GM23338 (cell line): ENCODE results near the gene HBD. TPM values are rescaled to one million over a fixed set of nuclear protein-coding genes. Genes with fewer than 3 reads are reported as not detected.

ENCODE experiments used
- ATAC-seq: fragments of 200-7000 bp; cut with Tn5 transposase; 3 replicates; pipeline ENCODE4 v1.9.1; 2020
- DNase-seq: peaks from one replicate; pipeline ENCODE4 v3.0.0-alpha.2; 2015; ENCODE audit warnings: low spot score
- H2AFZ ChIP-seq: fragments of 200-600 bp; sonication (generic); 2 replicates; pipeline ENCODE4 v1.8.0; 2016; ENCODE audit warnings: antibody characterized with exemption, mild to moderate bottlenecking, moderate library complexity
- H3F3A ChIP-seq: fragments of 200-600 bp; sonication (generic); replicated peaks from 2 replicates; pipeline ENCODE4 v1.8.0; 2017; ENCODE audit warnings: antibody characterized with exemption, mixed run types, low read depth
- H3K27ac ChIP-seq: fragments of 200-600 bp; sonication (generic); 2 replicates; pipeline ENCODE4 v1.6.1; 2016; ENCODE audit warnings: low read depth
- H3K27me3 ChIP-seq: fragments of 200-600 bp; sonication (generic); 2 replicates; pipeline ENCODE4 v1.8.0; 2016; ENCODE audit warnings: mild to moderate bottlenecking, mixed run types, moderate library complexity; ENCODE audit not compliant: insufficient read depth
- H3K36me3 ChIP-seq: fragments of 200-600 bp; sonication (generic); 2 replicates; pipeline ENCODE4 v1.8.0; 2016; ENCODE audit warnings: mild to moderate bottlenecking; ENCODE audit not compliant: insufficient read depth
- H3K4me1 ChIP-seq: fragments of 200-600 bp; sonication (generic); 2 replicates; pipeline ENCODE4 v1.8.0; 2016; ENCODE audit warnings: mild to moderate bottlenecking, moderate library complexity; ENCODE audit not compliant: insufficient read depth
- H3K4me2 ChIP-seq: fragments of 200-600 bp; sonication (generic); 2 replicates; pipeline ENCODE4 v1.7.1; 2017; ENCODE audit warnings: mixed run types
- H3K4me3 ChIP-seq: fragments of 200-600 bp; sonication (generic); 2 replicates; pipeline ENCODE4 v1.6.1; 2016; ENCODE audit warnings: mixed run types
- H3K79me2 ChIP-seq: fragments of 200-600 bp; sonication (generic); replicated peaks from 2 replicates; pipeline ENCODE4 v1.8.0; 2017; ENCODE audit warnings: mild to moderate bottlenecking; ENCODE audit not compliant: insufficient read depth
- H3K9me2 ChIP-seq: fragments of 200-600 bp; sonication (generic); 2 replicates; pipeline ENCODE4 v1.8.0; 2017; ENCODE audit not compliant: insufficient read depth
- H4K20me1 ChIP-seq: fragments of 200-600 bp; sonication (generic); replicated peaks from 2 replicates; pipeline ENCODE4 v1.8.0; 2017; ENCODE audit warnings: mild to moderate bottlenecking; ENCODE audit not compliant: insufficient read depth
- H3K27ac Mint-ChIP-seq: 2 replicates; pipeline ENCODE4 v1.8.0; 2020; ENCODE audit warnings: inconsistent platforms, mild to moderate bottlenecking, moderate library complexity, mixed read lengths
- H3K27me3 Mint-ChIP-seq: 3 replicates; pipeline ENCODE4 v1.8.0; 2022; ENCODE audit warnings: low read depth, mild to moderate bottlenecking, moderate library complexity, mixed read lengths, inconsistent platforms; ENCODE audit not compliant: insufficient read depth, poor library complexity
- H3K36me3 Mint-ChIP-seq: 3 replicates; pipeline ENCODE4 v1.8.0; 2021; ENCODE audit warnings: low read depth, mild to moderate bottlenecking, inconsistent platforms, moderate library complexity, mixed read lengths
- H3K4me1 Mint-ChIP-seq: 3 replicates; pipeline ENCODE4 v1.8.0; 2020; ENCODE audit warnings: mild to moderate bottlenecking, inconsistent platforms, mixed read lengths
- H3K4me3 Mint-ChIP-seq: 3 replicates; pipeline ENCODE4 v1.8.0; 2021; ENCODE audit warnings: moderate library complexity, mild to moderate bottlenecking, inconsistent platforms, mixed read lengths
- H3K9me3 Mint-ChIP-seq: 3 replicates; pipeline ENCODE4 v1.8.0; 2020; ENCODE audit warnings: moderate library complexity, mild to moderate bottlenecking, inconsistent platforms, mixed read lengths
- EZH2phosphoT487 ChIP-seq: fragments of 200-600 bp; sonication (generic); IDR thresholded peaks from one replicate; pipeline ENCODE4 v1.8.1; 2018; ENCODE audit warnings: antibody characterized with exemption; ENCODE audit not compliant: unreplicated experiment
- NANOG ChIP-seq: IDR thresholded peaks from 2 replicates; pipeline ENCODE4 v1.6.1; 2016; ENCODE audit warnings: antibody characterized with exemption, borderline replicate concordance
- POLR2AphosphoS5 ChIP-seq: IDR thresholded peaks from 2 replicates; pipeline ENCODE4 v1.6.1; 2016; ENCODE audit warnings: antibody characterized with exemption, low read depth
- ZNF114 ChIP-seq: fragments of 250-450 bp; sonication (Bioruptor Pico); IDR thresholded peaks from 2 replicates; pipeline ENCODE4 v1.5.0; 2020; ENCODE audit warnings: mild to moderate bottlenecking, moderate library complexity
- ZNF331 ChIP-seq: fragments of 250-450 bp; sonication (Bioruptor Pico); IDR thresholded peaks from 2 replicates; pipeline ENCODE4 v1.5.0; 2020; ENCODE audit warnings: low read depth, mild to moderate bottlenecking, moderate library complexity
- polyA plus RNA-seq: library from polyadenylated mRNA; unstranded; fragments of >200 nt; fragmentation: Nextera tagmentation; extraction: Ambion mirVana; gene quantifications from 2 replicates; pipeline ENCODE4 v1.2.1, GENCODE V29; 2016
- total RNA-seq: library from RNA; depleted of rRNA; stranded (reverse); fragments of >200 nt; shearing (Covaris generic); gene quantifications from 2 replicates; pipeline ENCODE4 v1.2.3, GENCODE V29; 2014
- TF ChIP-seq, protein P1 (sequence below): fragments of 250-450 bp; sonication (Bioruptor Pico); IDR thresholded peaks from 2 replicates; pipeline ENCODE4 v1.5.0; 2020; ENCODE audit warnings: mild to moderate bottlenecking, moderate library complexity
- TF ChIP-seq, protein P2 (sequence below): IDR thresholded peaks from one replicate; pipeline ENCODE4 v1.6.1; 2018; ENCODE audit warnings: antibody characterized with exemption; ENCODE audit not compliant: unreplicated experiment

HBD gene
- total and polyA plus RNA-seq, 2 experiments from 2014 or later = not detected

DNA sequence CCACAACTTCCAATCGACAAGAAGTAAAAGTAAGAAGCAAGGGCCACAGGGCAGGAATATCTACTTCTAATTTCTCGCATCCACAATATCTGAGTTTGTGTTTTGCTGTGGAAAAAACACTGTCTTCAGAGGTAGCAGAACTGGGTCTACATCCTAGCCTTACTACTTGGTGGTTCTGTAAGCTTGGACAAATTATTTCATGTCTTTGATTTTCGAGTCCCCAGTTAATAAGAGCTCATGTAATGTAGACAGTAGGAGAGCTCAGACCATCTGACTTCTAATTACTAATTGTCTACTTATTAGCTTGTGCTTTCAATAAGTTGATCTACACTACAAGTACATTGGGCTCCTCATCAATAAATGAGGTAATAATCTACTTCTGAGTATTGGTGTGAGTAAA, 48.8 kb upstream of the HBD start (continued):
- TF ChIP-seq, protein P1, sequence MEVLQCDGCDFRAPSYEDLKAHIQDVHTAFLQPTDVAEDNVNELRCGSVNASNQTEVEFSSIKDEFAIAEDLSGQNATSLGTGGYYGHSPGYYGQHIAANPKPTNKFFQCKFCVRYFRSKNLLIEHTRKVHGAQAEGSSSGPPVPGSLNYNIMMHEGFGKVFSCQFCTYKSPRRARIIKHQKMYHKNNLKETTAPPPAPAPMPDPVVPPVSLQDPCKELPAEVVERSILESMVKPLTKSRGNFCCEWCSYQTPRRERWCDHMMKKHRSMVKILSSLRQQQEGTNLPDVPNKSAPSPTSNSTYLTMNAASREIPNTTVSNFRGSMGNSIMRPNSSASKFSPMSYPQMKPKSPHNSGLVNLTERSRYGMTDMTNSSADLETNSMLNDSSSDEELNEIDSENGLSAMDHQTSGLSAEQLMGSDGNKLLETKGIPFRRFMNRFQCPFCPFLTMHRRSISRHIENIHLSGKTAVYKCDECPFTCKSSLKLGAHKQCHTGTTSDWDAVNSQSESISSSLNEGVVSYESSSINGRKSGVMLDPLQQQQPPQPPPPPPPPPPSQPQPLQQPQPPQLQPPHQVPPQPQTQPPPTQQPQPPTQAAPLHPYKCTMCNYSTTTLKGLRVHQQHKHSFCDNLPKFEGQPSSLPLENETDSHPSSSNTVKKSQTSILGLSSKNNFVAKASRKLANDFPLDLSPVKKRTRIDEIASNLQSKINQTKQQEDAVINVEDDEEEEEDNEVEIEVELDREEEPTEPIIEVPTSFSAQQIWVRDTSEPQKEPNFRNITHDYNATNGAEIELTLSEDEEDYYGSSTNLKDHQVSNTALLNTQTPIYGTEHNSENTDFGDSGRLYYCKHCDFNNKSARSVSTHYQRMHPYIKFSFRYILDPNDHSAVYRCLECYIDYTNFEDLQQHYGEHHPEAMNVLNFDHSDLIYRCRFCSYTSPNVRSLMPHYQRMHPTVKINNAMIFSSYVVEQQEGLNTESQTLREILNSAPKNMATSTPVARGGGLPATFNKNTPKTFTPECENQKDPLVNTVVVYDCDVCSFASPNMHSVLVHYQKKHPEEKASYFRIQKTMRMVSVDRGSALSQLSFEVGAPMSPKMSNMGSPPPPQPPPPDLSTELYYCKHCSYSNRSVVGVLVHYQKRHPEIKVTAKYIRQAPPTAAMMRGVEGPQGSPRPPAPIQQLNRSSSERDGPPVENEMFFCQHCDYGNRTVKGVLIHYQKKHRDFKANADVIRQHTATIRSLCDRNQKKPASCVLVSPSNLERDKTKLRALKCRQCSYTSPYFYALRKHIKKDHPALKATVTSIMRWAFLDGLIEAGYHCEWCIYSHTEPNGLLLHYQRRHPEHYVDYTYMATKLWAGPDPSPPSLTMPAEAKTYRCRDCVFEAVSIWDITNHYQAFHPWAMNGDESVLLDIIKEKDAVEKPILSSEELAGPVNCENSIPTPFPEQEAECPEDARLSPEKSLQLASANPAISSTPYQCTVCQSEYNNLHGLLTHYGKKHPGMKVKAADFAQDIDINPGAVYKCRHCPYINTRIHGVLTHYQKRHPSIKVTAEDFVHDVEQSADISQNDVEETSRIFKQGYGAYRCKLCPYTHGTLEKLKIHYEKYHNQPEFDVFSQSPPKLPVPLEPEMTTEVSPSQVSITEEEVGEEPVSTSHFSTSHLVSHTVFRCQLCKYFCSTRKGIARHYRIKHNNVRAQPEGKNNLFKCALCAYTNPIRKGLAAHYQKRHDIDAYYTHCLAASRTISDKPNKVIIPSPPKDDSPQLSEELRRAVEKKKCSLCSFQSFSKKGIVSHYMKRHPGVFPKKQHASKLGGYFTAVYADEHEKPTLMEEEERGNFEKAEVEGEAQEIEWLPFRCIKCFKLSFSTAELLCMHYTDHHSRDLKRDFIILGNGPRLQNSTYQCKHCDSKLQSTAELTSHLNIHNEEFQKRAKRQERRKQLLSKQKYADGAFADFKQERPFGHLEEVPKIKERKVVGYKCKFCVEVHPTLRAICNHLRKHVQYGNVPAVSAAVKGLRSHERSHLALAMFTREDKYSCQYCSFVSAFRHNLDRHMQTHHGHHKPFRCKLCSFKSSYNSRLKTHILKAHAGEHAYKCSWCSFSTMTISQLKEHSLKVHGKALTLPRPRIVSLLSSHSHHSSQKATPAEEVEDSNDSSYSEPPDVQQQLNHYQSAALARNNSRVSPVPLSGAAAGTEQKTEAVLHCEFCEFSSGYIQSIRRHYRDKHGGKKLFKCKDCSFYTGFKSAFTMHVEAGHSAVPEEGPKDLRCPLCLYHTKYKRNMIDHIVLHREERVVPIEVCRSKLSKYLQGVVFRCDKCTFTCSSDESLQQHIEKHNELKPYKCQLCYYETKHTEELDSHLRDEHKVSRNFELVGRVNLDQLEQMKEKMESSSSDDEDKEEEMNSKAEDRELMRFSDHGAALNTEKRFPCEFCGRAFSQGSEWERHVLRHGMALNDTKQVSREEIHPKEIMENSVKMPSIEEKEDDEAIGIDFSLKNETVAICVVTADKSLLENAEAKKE (CRISPR knock-in tag) = no peak
- no peak for TF ChIP-seq EZH2phosphoT487

DNA sequence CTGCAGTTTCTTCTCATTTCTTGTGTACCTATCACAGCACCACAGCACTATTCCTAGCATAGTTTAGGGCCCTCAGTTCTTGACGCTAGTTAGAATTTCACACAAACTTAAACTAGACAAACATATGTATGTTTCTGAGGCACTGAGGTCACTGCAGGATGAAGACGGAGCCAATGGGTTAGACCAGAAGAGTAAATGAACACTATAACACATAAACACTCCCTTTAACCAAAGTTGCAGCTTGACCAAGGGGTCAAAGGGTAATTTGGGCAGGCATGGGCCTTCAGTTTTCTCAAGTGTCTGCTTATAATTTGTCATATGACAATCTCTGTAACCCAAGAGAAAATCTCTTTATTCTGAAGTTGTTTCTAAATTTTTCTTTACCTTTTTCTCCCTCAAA, 48.3 kb upstream of the HBD start:
- Histone ChIP-seq H3K27me3 (no peaks in the 10 kb centered on the region), H3K4me1 (no peaks in the 10 kb centered on the region), H3K4me3 (no peak overlapping the region), H3K79me2 (no peaks in the 10 kb centered on the region), H3F3A (no peaks in the 10 kb centered on the region), H3K27ac (no peak overlapping the region), H3K4me2 (no peak overlapping the region), H3K36me3 (no peaks in the 10 kb centered on the region), H4K20me1 (no peaks in the 10 kb centered on the region), H3K9me2 (peaks cover 8% of the 10 kb centered on the region; the same call in 1 of the 2 replicates), H2AFZ (no peak overlapping the region)
- no peak overlapping the region for H3K27ac Mint-ChIP-seq
- H3K4me1 Mint-ChIP-seq = peaks cover 5% of the 10 kb centered on the region
- no peak overlapping the region for H3K4me3 Mint-ChIP-seq
- TF ChIP-seq ZNF114 (CRISPR knock-in tag) = no peak
- TF ChIP-seq ZNF331 = no peak
- H3K27me3 Mint-ChIP-seq = peaks cover 1% of the 10 kb centered on the region
- H3K36me3 Mint-ChIP-seq = no peaks in the 10 kb centered on the region
- ATAC-seq (no peak), DNase-seq (no peak)
- no peaks in the 10 kb centered on the region for H3K9me3 Mint-ChIP-seq

DNA sequence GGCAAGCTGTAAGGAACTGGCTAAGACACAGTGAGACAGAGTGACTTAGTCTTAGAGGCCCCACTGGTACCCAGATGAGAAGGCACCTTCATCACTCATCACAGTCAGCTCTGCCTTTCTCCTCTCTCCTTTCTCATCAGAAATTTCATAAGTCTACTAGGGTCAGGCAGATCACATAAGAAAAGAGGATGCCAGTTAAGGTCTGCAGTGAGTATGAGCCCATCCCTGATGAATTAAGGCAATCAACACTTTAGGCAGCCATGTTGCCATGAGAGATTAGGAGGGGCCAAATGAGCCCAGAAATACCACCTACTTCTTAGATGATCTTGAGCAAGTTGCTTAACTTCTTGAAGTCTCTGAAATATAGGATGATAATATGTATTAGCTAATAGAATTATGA, 47.3 kb upstream of the HBD start:
- H3F3A ChIP-seq = no peaks in the 10 kb centered on the region
- no peak overlapping the region for H2AFZ ChIP-seq
- no peak for ATAC-seq
- no peak overlapping the region for H3K4me3 ChIP-seq
- Mint-ChIP-seq H3K27ac (no peak overlapping the region), H3K9me3 (no peaks in the 10 kb centered on the region), H3K4me1 (peaks cover 5% of the 10 kb centered on the region), H3K27me3 (peaks cover 1% of the 10 kb centered on the region), H3K4me3 (no peak overlapping the region), H3K36me3 (no peaks in the 10 kb centered on the region)
- peaks cover 8% of the 10 kb centered on the region; the same call in 1 of the 2 replicates for H3K9me2 ChIP-seq
- no peaks in the 10 kb centered on the region for H3K79me2 ChIP-seq
- H3K4me2 ChIP-seq = no peak overlapping the region
- H3K27ac ChIP-seq = no peak overlapping the region
- H3K36me3 ChIP-seq = no peaks in the 10 kb centered on the region
- H3K27me3 ChIP-seq = no peaks in the 10 kb centered on the region
- DNase-seq = no peak
- no peaks in the 10 kb centered on the region for H3K4me1 ChIP-seq
- no peaks in the 10 kb centered on the region for H4K20me1 ChIP-seq
- TF ChIP-seq, protein P2, sequence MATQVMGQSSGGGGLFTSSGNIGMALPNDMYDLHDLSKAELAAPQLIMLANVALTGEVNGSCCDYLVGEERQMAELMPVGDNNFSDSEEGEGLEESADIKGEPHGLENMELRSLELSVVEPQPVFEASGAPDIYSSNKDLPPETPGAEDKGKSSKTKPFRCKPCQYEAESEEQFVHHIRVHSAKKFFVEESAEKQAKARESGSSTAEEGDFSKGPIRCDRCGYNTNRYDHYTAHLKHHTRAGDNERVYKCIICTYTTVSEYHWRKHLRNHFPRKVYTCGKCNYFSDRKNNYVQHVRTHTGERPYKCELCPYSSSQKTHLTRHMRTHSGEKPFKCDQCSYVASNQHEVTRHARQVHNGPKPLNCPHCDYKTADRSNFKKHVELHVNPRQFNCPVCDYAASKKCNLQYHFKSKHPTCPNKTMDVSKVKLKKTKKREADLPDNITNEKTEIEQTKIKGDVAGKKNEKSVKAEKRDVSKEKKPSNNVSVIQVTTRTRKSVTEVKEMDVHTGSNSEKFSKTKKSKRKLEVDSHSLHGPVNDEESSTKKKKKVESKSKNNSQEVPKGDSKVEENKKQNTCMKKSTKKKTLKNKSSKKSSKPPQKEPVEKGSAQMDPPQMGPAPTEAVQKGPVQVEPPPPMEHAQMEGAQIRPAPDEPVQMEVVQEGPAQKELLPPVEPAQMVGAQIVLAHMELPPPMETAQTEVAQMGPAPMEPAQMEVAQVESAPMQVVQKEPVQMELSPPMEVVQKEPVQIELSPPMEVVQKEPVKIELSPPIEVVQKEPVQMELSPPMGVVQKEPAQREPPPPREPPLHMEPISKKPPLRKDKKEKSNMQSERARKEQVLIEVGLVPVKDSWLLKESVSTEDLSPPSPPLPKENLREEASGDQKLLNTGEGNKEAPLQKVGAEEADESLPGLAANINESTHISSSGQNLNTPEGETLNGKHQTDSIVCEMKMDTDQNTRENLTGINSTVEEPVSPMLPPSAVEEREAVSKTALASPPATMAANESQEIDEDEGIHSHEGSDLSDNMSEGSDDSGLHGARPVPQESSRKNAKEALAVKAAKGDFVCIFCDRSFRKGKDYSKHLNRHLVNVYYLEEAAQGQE = no peak
- no peak for TF ChIP-seq NANOG
- no peak for TF ChIP-seq ZNF114 (CRISPR knock-in tag)
- no peak for TF ChIP-seq POLR2AphosphoS5
